HepG2 (cell line): ENCODE data around the gene SAMD4B. TPM values are rescaled to one million over a fixed set of nuclear protein-coding genes. Genes with fewer than 3 reads are reported as not detected.

Source experiments
- ERF ChIP-seq: IDR thresholded peaks from 2 replicates; pipeline ENCODE4 v1.6.1; 2018; ENCODE audit warnings: missing biosample characterization, missing genetic modification reagents
- HMGA1 ChIP-seq: sonication (generic); formaldehyde crosslinking; conservative IDR thresholded peaks from 2 replicates; pipeline ENCODE4 v1.4.0; 2020; ENCODE audit warnings: missing genetic modification reagents
- JARID2 ChIP-seq: sonication (generic); formaldehyde crosslinking; IDR thresholded peaks from 2 replicates; pipeline ENCODE4 v1.8.1; 2023; ENCODE audit warnings: missing genetic modification reagents, inconsistent platforms; ENCODE audit not compliant: insufficient replicate concordance
- KDM2A ChIP-seq: sonication (generic); formaldehyde crosslinking; IDR thresholded peaks from 2 replicates; pipeline ENCODE4 v1.4.0; 2020; ENCODE audit warnings: low read depth, missing genetic modification reagents, borderline replicate concordance
- KMT2A ChIP-seq: sonication (generic); formaldehyde crosslinking; IDR thresholded peaks from 2 replicates; pipeline ENCODE4 v1.4.0; 2020; ENCODE audit warnings: missing genetic modification reagents
- MXI1 ChIP-seq: IDR thresholded peaks from 3 replicates; pipeline ENCODE4 v1.6.1; 2012; ENCODE audit warnings: low read depth, low read length, inconsistent platforms, borderline replicate concordance
- POLR2G ChIP-seq: fragments of 200-400 bp; formaldehyde crosslinking; IDR thresholded peaks from 2 replicates; pipeline ENCODE4 v1.6.1; 2018; ENCODE audit warnings: mild to moderate bottlenecking, low read depth, low read length, moderate library complexity
- SALL2 ChIP-seq: sonication (generic); formaldehyde crosslinking; IDR thresholded peaks from 2 replicates; pipeline ENCODE4 v1.8.1; 2023; ENCODE audit warnings: mild to moderate bottlenecking, missing genetic modification reagents, inconsistent platforms
- SOX13 ChIP-seq, 3 experiments: fragments of 450-650 bp in 1 of 3; sonication (generic) in 1 of 3; formaldehyde crosslinking in 1 of 3; IDR thresholded peaks in 2 of 3; conservative IDR thresholded peaks in 1 of 3; 2 replicates each; pipeline versions ENCODE4 v1.5.0 to v1.6.1; 2016 to 2020; ENCODE audit warnings: antibody characterized with exemption in 1 of 3, mild to moderate bottlenecking in 1 of 3, missing compliant biosample characterization in 1 of 3, missing genetic modification reagents in 1 of 3, moderate library complexity in 1 of 3
- SP140L ChIP-seq: sonication (generic); formaldehyde crosslinking; IDR thresholded peaks from 2 replicates; pipeline ENCODE4 v1.4.0; 2020; ENCODE audit warnings: missing genetic modification reagents, borderline replicate concordance
- ZNF34 ChIP-seq: sonication (generic); formaldehyde crosslinking; IDR thresholded peaks from 2 replicates; pipeline ENCODE4 v1.4.0; 2020; ENCODE audit warnings: mild to moderate bottlenecking, missing genetic modification reagents, borderline replicate concordance
- ZNF557 ChIP-seq: sonication (generic); formaldehyde crosslinking; IDR thresholded peaks from 2 replicates; pipeline ENCODE4 v1.4.0; 2020; ENCODE audit warnings: missing genetic modification reagents
- polyA plus RNA-seq, 8 experiments: library from polyadenylated mRNA; depleted of rRNA in 3 of 8; stranded (reverse) in 7 of 8; unstranded in 1 of 8; fragments of >200 nt; fragmentation: Illumina TruSeq in 4 of 8; extraction: Trizol in 4 of 8; gene quantifications; 2 replicates each; pipeline versions ENCODE4 v1.2.1 to v1.2.3, GENCODE V29; 2011 to 2016; ENCODE audit warnings: low read depth in 4 of 8, missing spikeins in 1 of 8, mixed read lengths in 1 of 8; ENCODE audit not compliant: insufficient read depth in 1 of 8
- total RNA-seq, 5 experiments: library from RNA; depleted of rRNA; stranded (reverse); fragments of >200 nt; fragmentation: Illumina TruSeq; extraction: Trizol; gene quantifications; 2 replicates each; pipeline ENCODE4 v1.2.3, GENCODE V29; 2016; ENCODE audit warnings: low read depth in 1 of 5
- TF ChIP-seq, protein P1 (sequence below): sonication (generic); formaldehyde crosslinking; IDR thresholded peaks from 2 replicates; pipeline ENCODE4 v1.5.0; 2020; ENCODE audit warnings: mild to moderate bottlenecking, missing genetic modification reagents
- TF ChIP-seq, protein P2 (sequence below), 2 experiments: IDR thresholded peaks; 2 replicates each; pipeline ENCODE4 v1.6.1; 2011 to 2012; ENCODE audit warnings: low read length in 2 of 2, borderline replicate concordance in 1 of 2, low read depth in 1 of 2, mild to moderate bottlenecking in 1 of 2, moderate library complexity in 1 of 2
- TF ChIP-seq, protein P3 (sequence below): sonication (generic); formaldehyde crosslinking; IDR thresholded peaks from 2 replicates; pipeline ENCODE4 v1.5.0; 2020; ENCODE audit warnings: missing genetic modification reagents
- TF ChIP-seq, protein P4 (sequence below): sonication (generic); formaldehyde crosslinking; IDR thresholded peaks from 2 replicates; pipeline ENCODE4 v1.5.0; 2020; ENCODE audit warnings: missing genetic modification reagents, mild to moderate bottlenecking, borderline replicate concordance
- TF ChIP-seq, protein P5 (sequence below): sonication (generic); formaldehyde crosslinking; IDR thresholded peaks from 2 replicates; pipeline ENCODE4 v1.5.0; 2020; ENCODE audit warnings: missing genetic modification reagents

The SAMD4B gene
- total and polyA plus RNA-seq, 2 of the 13 experiments (the other 11 are each of a cell fraction or from before 2014, with no cell fraction given): 26.0 to 31.8 TPM

DNA sequence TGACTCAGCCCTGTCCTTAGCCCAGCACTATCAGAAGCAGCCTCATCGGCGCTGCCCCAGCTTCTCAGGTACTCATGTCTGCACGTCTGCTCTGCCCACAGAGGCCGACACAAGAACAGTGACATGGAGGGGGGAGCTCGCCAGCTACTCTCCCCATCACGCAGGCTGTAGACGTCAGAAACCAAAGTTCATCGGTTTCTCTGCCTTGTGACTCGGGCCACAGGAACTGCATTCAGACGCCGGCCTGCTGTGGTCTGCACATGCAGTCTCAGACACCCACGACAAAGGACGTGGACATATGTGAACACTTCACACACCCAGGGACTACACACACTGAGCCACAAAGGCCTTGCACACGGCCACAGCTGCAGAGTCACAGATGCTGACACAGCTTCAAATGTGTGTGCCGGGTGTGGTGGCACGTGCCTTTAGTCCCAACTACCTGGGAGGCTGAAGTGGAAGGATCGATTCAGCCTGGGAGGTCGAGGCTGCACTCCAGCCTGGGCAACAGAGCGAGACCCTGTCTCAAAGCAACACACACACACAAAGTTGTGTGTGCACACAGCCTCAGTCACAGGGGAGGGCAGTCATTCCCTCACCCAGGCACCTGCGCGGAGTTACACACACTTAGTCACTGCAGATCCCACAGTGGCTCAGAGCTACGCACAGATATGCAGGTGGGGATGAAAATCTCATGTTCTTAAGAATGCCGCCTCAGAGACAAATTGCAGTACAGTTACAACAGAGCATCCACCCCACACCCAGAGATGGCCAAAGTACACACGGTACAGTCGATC is 59.5 kb downstream of the SAMD4B start (continued):
- TF ChIP-seq, protein P1, sequence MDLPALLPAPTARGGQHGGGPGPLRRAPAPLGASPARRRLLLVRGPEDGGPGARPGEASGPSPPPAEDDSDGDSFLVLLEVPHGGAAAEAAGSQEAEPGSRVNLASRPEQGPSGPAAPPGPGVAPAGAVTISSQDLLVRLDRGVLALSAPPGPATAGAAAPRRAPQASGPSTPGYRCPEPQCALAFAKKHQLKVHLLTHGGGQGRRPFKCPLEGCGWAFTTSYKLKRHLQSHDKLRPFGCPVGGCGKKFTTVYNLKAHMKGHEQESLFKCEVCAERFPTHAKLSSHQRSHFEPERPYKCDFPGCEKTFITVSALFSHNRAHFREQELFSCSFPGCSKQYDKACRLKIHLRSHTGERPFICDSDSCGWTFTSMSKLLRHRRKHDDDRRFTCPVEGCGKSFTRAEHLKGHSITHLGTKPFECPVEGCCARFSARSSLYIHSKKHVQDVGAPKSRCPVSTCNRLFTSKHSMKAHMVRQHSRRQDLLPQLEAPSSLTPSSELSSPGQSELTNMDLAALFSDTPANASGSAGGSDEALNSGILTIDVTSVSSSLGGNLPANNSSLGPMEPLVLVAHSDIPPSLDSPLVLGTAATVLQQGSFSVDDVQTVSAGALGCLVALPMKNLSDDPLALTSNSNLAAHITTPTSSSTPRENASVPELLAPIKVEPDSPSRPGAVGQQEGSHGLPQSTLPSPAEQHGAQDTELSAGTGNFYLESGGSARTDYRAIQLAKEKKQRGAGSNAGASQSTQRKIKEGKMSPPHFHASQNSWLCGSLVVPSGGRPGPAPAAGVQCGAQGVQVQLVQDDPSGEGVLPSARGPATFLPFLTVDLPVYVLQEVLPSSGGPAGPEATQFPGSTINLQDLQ (CRISPR knock-in tag): 0 out of 2 replicates have a peak, but pooled peaks have one; percentile 67
- TF ChIP-seq JARID2 (no peak), MXI1 (peak; percentile 86; the same call in 2 of the 3 replicates), ZNF557 (CRISPR knock-in tag) (peak; percentile 68; the same call in 1 of the 2 replicates), KDM2A (CRISPR knock-in tag) (peak; percentile 80), HMGA1 (CRISPR knock-in tag) (no peak), KMT2A (peak; percentile 62; the same call in 1 of the 2 replicates), ZNF34 (CRISPR knock-in tag) (0 out of 2 replicates have a peak, but pooled peaks have one; percentile 23), ERF (CRISPR knock-in tag) (peak; percentile 56), SOX13 (IDR thresholded peaks at IDR 0.05) (no peak), SOX13 (CRISPR knock-in tag; conservative IDR thresholded peaks at IDR 0.05 in 1 of 2, IDR thresholded peaks at IDR 0.05 in 1 of 2) (peak in 1 of 2 experiments; percentile 56; a peak in 2 of 4 replicates), SP140L (CRISPR knock-in tag) (0 out of 2 replicates have a peak, but pooled peaks have one; percentile 22), POLR2G (peak; percentile 91), SALL2 (CRISPR knock-in tag) (peak; percentile 1; the same call in 1 of the 2 replicates)
- TF ChIP-seq, protein P2, sequence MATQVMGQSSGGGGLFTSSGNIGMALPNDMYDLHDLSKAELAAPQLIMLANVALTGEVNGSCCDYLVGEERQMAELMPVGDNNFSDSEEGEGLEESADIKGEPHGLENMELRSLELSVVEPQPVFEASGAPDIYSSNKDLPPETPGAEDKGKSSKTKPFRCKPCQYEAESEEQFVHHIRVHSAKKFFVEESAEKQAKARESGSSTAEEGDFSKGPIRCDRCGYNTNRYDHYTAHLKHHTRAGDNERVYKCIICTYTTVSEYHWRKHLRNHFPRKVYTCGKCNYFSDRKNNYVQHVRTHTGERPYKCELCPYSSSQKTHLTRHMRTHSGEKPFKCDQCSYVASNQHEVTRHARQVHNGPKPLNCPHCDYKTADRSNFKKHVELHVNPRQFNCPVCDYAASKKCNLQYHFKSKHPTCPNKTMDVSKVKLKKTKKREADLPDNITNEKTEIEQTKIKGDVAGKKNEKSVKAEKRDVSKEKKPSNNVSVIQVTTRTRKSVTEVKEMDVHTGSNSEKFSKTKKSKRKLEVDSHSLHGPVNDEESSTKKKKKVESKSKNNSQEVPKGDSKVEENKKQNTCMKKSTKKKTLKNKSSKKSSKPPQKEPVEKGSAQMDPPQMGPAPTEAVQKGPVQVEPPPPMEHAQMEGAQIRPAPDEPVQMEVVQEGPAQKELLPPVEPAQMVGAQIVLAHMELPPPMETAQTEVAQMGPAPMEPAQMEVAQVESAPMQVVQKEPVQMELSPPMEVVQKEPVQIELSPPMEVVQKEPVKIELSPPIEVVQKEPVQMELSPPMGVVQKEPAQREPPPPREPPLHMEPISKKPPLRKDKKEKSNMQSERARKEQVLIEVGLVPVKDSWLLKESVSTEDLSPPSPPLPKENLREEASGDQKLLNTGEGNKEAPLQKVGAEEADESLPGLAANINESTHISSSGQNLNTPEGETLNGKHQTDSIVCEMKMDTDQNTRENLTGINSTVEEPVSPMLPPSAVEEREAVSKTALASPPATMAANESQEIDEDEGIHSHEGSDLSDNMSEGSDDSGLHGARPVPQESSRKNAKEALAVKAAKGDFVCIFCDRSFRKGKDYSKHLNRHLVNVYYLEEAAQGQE (IDR thresholded peaks at IDR 0.05; ENCODE audit: borderline replicate concordance in 1 of 2, low read depth in 1 of 2, low read length in 2 of 2): no peak; a peak in 1 of 4 replicates
- TF ChIP-seq, protein P3, sequence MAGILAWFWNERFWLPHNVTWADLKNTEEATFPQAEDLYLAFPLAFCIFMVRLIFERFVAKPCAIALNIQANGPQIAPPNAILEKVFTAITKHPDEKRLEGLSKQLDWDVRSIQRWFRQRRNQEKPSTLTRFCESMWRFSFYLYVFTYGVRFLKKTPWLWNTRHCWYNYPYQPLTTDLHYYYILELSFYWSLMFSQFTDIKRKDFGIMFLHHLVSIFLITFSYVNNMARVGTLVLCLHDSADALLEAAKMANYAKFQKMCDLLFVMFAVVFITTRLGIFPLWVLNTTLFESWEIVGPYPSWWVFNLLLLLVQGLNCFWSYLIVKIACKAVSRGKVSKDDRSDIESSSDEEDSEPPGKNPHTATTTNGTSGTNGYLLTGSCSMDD (CRISPR knock-in tag): no peak
- TF ChIP-seq, protein P4, sequence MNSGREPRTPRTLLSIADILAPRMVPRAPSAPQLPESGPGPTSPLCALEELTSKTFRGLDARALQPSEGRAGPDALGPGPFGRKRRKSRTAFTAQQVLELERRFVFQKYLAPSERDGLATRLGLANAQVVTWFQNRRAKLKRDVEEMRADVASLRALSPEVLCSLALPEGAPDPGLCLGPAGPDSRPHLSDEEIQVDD (CRISPR knock-in tag): peak; percentile 64; the same call in 1 of the 2 replicates
- TF ChIP-seq, protein P5, sequence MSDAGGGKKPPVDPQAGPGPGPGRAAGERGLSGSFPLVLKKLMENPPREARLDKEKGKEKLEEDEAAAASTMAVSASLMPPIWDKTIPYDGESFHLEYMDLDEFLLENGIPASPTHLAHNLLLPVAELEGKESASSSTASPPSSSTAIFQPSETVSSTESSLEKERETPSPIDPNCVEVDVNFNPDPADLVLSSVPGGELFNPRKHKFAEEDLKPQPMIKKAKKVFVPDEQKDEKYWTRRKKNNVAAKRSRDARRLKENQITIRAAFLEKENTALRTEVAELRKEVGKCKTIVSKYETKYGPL: no peak
